Measurements from ENCODE around the gene UVRAG. TPM values are rescaled to one million over a fixed set of nuclear protein-coding genes. Genes with fewer than 3 reads are reported as not detected.

Gene UVRAG
- total RNA-seq, 1 donor from 2014 or later, result 49.0 TPM

DNA sequence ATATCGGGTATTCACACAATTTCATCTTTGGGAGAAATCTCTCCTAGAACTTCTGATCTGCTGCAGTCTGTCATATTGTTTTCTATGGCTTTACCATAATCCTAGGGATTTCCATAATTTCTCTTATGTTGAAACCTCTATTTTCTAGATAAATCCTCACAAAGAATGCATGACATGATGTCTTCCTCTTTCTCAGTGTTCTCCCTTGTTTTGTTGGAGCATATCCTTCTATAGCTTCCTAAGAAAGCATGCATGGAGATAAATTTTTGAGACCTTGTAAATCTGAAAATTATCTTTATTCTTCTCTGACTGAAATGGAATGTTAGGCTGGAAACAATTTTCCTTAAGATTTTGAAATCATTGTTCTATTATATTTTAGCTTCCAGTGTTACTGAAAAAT lies 275.8 kb downstream of the UVRAG start:
- DNase-seq (ENCODE audit: low read depth in 2 of 2), result no peak

GRCh38 chr11:76094740-76095139 lies 279.7 kb downstream of the UVRAG start:
- DNase-seq (ENCODE audit: low read depth in 2 of 2), result no peak

GRCh38 chr11:76095891-76096290 lies 280.9 kb downstream of the UVRAG start:
- DNase-seq (ENCODE audit: low read depth in 2 of 2), result no peak

DNA sequence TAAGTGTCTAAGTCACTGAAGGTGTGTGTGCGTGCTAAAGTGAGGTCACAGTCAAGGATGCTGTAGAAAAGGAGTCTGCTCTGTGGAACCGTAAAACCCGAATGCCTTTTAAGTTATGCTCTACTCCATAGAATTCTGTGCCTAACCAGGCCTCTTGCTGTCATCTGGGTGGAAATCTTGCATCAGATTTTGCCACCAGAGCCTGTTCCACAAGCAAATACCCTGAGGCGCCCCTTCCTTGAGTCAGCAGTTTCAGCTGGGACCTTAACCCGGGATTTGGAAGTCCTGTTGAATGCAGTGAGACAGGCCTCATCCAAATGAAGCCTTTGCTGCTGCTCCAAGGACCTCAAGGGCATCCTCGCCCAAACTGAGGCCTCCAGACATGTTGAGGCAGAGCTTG lies 281.5 kb downstream of the UVRAG start:
- DNase-seq (ENCODE audit: low read depth in 2 of 2), result no peak

DNA sequence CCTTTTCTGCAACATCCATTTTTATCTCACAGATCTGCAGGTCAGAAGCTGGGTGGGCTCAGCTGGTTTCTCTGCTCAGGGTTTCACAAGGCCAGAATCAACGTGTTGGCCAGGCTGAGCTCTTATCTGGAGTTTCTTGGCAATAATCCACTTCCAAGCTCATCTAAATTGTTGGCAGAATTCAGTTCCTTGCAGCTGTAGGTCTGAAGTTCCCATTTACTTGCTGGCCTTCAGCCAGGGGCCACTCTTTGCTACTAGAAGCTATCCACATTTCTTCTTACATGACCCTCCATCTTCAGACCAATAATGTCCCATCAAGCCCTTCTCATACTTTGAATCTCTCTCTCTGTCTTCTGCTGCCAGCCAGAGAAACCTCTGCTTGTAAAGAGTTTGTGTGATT lies 287.8 kb downstream of the UVRAG start:
- DNase-seq (ENCODE audit: low read depth in 2 of 2), result peak in 1 of 2 donors; percentile 32

- DNase-seq (ENCODE audit: low read depth in 2 of 2), result no peak
These were observed 288.4 kb downstream of the UVRAG start for GRCh38 chr11:76103460-76103859.

- no peak for DNase-seq (ENCODE audit: low read depth in 2 of 2)
These were observed 289.3 kb downstream of the UVRAG start for GRCh38 chr11:76104285-76104684.

DNA sequence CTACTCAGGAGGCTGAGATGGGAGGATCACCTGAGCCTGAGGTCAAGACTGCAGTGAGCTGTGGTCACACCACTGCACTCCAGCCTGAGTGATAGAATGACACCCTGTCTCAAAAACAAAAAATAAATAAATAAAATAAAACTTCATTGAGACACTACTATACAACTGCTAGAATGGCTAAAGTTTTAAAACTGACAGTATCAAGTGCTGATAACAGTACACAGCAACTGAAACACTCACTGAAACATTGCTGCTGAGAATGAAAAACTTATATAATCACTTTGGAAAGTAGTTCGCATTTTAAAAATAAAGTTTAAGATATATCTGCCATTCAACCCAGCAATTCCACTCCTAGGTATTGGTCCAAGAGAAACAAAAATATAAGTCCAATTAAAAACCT lies 290.6 kb downstream of the UVRAG start:
- DNase-seq (ENCODE audit: low read depth in 2 of 2), result no peak

DNA sequence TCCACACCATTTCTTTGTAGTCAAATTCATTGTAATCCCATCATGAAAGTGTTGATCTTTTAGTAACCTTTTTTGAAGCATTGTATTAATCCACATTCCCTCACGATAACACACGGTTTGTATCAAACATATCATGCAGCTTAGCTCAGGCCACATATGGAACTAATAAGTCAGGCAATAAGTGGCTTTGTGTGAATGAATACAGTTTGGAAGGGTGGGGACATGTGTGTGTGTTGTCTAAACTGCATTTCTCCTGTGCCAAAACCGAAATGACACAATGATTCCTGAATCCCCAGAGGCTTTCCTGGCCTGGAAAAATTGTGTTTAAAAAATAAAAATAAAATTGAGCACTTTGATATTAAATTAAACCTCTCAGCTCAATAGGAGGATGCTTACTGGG lies 293.0 kb downstream of the UVRAG start:
- no peak for DNase-seq (ENCODE audit: low read depth in 2 of 2)

DNA sequence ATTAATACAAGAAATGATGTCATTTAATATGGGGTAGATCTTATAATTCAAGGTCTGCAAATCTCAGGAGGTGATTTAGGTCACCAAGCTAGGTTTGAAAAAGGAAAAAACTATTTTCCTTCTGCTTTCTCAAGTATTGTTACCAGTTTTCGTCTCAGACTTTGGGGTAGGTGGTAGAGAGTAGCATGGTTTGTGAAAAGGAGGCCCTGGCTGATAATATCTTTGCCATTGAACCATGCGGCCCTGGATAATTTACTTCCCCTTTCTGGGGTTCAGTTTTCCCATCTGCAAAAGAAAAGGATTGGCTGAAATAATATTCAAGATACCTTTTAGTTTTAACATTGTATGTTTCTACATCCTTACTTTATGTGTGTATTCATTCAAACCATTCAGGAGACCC lies 299.2 kb downstream of the UVRAG start:
- DNase-seq (ENCODE audit: low read depth in 2 of 2), result no peak

DNA sequence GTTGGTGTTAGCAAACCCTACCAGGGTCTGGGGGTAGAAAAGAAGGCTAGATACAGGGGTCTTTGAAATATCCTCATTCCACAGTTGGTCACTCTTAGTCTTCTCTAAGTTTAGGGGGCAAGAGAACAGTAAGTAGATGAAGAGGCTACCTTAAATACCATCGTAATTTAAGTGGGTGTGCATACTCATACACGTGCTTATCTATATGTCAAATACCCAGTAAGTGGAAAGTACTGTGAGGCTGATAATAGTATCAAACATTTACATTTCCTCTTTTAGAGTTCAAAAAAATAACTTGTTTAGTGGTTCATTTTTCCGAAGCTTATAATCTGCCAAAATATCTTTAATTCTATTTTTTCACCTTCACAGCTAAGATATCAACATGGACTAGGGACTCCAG lies 300.5 kb downstream of the UVRAG start:
- DNase-seq (ENCODE audit: low read depth in 2 of 2), result no peak

GRCh38 chr11:76119032-76119431 lies 304.0 kb downstream of the UVRAG start:
- peak; percentile 1 to 14 for DNase-seq (ENCODE audit: low read depth in 2 of 2)

- peak; percentile 1 to 64 for DNase-seq (ENCODE audit: low read depth in 2 of 2)
These were observed 304.8 kb downstream of the UVRAG start for GRCh38 chr11:76119779-76120178.

GRCh38 chr11:76120513-76121101 lies 305.6 kb downstream of the UVRAG start:
- peak in 1 of 2 donors; percentile 53 for DNase-seq (ENCODE audit: low read depth in 2 of 2)

DNA sequence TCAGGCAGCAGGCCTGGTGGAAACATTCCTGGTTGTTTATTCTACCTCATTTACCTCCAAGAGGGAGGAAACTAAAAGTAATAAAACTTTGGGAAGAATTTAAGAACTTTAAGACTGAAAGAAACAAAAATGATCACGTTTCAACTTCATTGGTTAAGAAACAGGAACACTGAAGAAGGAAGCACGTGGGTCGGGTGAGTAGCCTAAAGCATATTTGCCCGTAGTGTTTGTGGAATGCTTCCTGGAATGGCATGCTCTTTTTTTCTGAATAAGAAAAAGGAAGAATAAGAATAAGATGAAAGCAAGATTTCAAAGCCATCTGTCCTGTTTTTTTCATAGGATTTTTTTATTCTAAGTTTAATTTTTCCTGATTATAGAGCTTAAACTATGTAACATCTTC lies 308.2 kb downstream of the UVRAG start:
- no peak for DNase-seq (ENCODE audit: low read depth in 2 of 2)

- DNase-seq (ENCODE audit: low read depth in 2 of 2), result no peak
These were observed 310.1 kb downstream of the UVRAG start for GRCh38 chr11:76124905-76125770.

DNA sequence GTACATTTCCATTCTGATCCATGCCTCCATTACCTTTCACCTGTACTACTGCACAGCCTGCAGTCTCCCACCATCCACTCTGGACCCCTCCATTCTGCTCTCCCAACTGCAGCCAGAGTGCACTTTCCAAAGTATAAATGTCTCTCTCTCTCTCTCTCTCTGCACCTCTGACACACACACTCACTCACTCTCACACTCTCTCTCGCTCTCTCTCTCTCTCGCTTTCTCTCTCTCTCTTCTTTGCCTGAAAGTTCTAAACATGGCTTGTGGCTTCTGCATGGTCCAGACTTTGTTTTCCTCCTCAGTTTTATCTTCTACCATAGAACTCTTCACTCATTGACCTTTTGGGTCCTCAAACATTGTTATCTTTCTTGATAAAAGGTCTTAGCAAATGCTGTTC lies 314.7 kb downstream of the UVRAG start:
- DNase-seq (ENCODE audit: low read depth in 2 of 2), result no peak

DNA sequence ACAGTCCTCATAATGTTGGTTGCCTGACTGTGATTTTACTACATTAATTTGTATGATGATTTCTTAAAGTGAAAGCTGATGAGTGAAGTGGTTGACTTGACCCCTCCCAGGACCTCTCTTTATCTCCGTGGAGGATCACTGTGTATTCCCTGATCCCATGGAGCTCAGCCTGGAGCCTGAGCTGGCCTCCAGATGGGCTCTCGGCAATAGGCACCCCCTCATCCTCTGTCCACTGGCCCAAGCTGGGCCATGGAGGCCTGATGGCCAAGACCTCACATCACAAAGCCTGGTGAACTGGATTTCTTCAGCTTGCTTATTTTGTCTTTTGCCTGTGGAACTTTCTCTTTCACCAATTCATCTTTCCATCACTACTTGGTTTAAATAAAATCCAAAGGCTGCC lies 316.1 kb downstream of the UVRAG start:
- DNase-seq (ENCODE audit: low read depth in 2 of 2), result no peak

DNA sequence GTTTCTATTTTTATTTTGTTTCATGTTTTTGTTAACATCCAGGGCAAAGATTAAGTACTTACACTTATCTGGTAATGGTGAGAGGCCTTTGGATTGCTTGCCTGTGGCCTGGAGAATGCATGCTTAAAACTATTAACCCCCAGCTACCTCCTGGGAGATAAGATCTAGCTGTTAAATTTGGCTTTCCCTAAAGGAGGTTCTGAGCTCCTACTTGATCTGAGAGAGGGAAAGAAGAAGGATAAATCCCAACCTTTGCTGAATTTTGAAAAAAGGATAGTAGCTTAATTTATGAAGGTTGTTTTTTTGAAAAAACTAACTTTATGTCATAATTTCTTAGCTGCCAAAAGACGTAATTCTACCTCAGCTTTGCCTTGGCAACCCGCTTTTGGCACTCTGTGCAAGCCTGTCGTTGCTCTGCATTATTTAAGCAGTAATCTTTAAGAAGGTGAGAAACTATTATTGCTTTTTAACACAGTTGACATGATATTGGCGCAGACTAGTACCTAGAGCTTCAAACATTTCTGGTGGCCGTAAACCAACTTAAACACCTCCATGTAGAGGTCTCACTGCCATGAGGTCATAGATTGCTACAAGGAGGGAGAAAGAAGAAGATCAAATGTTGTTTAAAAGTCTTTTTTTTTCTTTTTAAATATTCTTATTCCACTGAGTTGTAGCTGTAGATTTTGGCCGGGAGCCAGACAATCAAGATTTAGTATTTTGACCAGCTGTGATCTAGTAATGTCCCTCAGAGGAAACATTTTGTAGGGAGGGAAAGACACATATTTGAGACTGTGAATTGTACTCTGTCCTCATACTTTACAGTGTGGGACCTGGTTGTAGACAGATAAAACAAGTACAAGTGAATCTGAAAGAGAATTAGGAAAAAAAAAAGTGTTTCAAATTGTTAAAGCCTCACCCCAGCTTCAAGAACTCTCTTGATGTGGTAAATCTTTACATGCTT lies 316.9 kb downstream of the UVRAG start:
- peak in 1 of 2 donors; percentile 41 for DNase-seq (ENCODE audit: low read depth in 2 of 2)

- DNase-seq (ENCODE audit: low read depth in 2 of 2), result no peak
These were observed 319.2 kb downstream of the UVRAG start for GRCh38 chr11:76134239-76134638.

DNA sequence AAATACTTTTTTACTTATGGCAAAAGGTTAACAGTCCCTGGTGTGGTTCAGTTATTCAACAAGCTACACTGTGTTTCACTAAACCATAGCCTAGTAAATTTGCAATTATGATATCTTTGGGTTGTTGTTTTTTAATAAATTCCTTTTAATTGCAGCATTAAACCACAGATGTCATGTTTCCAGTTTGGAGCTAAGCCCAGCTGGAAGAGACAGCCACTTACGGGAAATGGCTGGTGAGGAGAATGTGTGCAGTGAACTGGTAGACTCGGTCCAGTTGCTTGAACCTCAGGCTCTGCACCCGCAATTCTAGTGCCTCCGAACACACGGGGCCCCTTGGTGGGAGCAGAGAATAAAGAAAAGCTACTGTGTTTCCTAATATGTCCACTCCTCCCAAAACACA lies 320.5 kb downstream of the UVRAG start:
- no peak for DNase-seq (ENCODE audit: low read depth in 2 of 2)

DNA sequence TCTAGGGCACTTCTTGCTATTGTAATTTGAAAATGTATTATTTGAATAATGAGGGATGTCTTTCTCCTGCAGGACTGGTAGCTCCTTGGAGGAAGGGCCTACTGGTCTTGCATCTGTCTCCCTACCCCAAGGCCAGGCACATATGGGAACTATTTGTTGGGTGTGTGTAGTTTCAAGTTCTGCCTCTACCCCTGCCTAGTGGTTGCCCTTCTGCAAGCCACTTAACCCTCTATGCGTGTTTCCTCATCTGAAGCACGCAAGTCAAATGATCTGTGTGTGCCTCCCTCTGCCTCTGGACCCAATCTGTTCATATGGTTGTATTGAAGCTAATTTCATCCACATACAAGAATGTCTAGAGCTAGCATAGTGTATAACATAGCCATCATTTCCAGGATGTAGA lies 324.3 kb downstream of the UVRAG start:
- DNase-seq (ENCODE audit: low read depth in 2 of 2), result no peak

All from dermis microvascular lymphatic vessel endothelial cell (primary cell).